A549 (cell line): ENCODE data around the gene ITGBL1. TPM values are rescaled to one million over a fixed set of nuclear protein-coding genes. Genes with fewer than 3 reads are reported as not detected.

Source experiments
- ATAC-seq, 2 experiments: fragments of 200-7000 bp in 1 of 2; fragments of >200 bp in 1 of 2; cut with Nextera tagmentation in 1 of 2; cut with Tn5 transposase in 1 of 2; 3 replicates each; pipeline versions ENCODE4 v1.8.0 to v1.9.1; 2018 to 2020; ENCODE audit warnings: mild to moderate bottlenecking in 1 of 2, moderate library complexity in 1 of 2
- CTCF ChIA-PET: fragments of 300-600 bp; sonication (Branson Sonifier 250); formaldehyde crosslinking; extraction: SDS; loops from one replicate; lab custom pipeline; 2021; ENCODE audit warnings: antibody characterized with exemption, inconsistent platforms; lab: Yijun Ruan, JAX
- POLR2A ChIA-PET: fragments of 350-600 bp; formaldehyde crosslinking; extraction: SDS; loops from one replicate; lab custom pipeline; 2021; ENCODE audit warnings: antibody characterized with exemption, inconsistent platforms; lab: Yijun Ruan, JAX
- DNase-seq, 2 experiments: peaks; one replicate each; pipeline versions ENCODE4 v3.0.0 to v3.0.0-alpha.2; 2011 to 2016; ENCODE audit warnings: low read depth in 1 of 2, low spot score in 1 of 2
- FAIRE-seq: peaks from 2 replicates; lab custom pipeline; 2011; peaks lifted over from hg19 to GRCh38; lab: Jason Lieb, UNC
- H3K27ac ChIP-seq, 2 experiments: fragments of >200 bp; sonication (Bioruptor Twin); formaldehyde crosslinking; 3 replicates each; pipeline ENCODE4 v1.5.1; 2016 to 2017
- H3K4me1 ChIP-seq: fragments of >200 bp; sonication (Bioruptor Twin); formaldehyde crosslinking; 3 replicates; pipeline ENCODE4 v1.6.1; 2016
- H3K4me2 ChIP-seq: fragments of >200 bp; sonication (Bioruptor Twin); formaldehyde crosslinking; 3 replicates; pipeline ENCODE4 v1.6.1; 2016
- H3K4me3 ChIP-seq: fragments of >200 bp; sonication (Bioruptor Twin); formaldehyde crosslinking; 3 replicates; pipeline ENCODE4 v1.5.1; 2016
- H3K9me3 ChIP-seq: fragments of >200 bp; sonication (Bioruptor Twin); formaldehyde crosslinking; 3 replicates; pipeline ENCODE4 v1.6.1; 2016
- BHLHE40 ChIP-seq: IDR thresholded peaks from 2 replicates; pipeline ENCODE4 v1.6.1; 2012; ENCODE audit warnings: low read depth, low read length, inconsistent platforms
- CBX2 ChIP-seq: fragments of 200-600 bp; sonication (generic); IDR thresholded peaks from 2 replicates; pipeline ENCODE4 v1.6.1; 2016; ENCODE audit warnings: low read depth, mild to moderate bottlenecking, borderline replicate concordance
- CBX8 ChIP-seq: fragments of 200-600 bp; sonication (generic); IDR thresholded peaks from 2 replicates; pipeline ENCODE4 v1.6.1; 2016
- CEBPB ChIP-seq, 2 experiments: fragments of >200 bp in 1 of 2; sonication (Bioruptor Twin) in 1 of 2; formaldehyde crosslinking in 1 of 2; IDR thresholded peaks; 2 replicates each; pipeline ENCODE4 v1.6.1; 2012 to 2016
- CHD4 ChIP-seq: fragments of 200-600 bp; sonication (generic); IDR thresholded peaks from 2 replicates; pipeline ENCODE4 v1.6.1; 2016; ENCODE audit warnings: antibody characterized with exemption, mild to moderate bottlenecking, borderline replicate concordance
- EHF ChIP-seq: fragments of 250-450 bp; sonication (Bioruptor Pico); IDR thresholded peaks from 2 replicates; pipeline ENCODE4 v1.5.0; 2020; ENCODE audit warnings: mild to moderate bottlenecking
- EP300 ChIP-seq, 2 experiments: fragments of >200 bp; sonication (Bioruptor Twin); formaldehyde crosslinking; IDR thresholded peaks; 2 replicates in 1 of 2; 3 replicates in 1 of 2; pipeline ENCODE4 v1.6.1; 2016 to 2017
- ESRRA ChIP-seq: fragments of 150-350 bp; IDR thresholded peaks from 2 replicates; pipeline ENCODE4 v1.6.1; 2014; ENCODE audit warnings: mild to moderate bottlenecking, low read length, borderline replicate concordance
- FOSL2 ChIP-seq, 2 experiments: fragments of 450-650 bp in 1 of 2; fragments of >200 bp in 1 of 2; sonication (Bioruptor Twin) in 1 of 2; formaldehyde crosslinking; IDR thresholded peaks; 2 replicates each; pipeline versions ENCODE4 v1.5.0 to v1.6.1; 2016 to 2020; ENCODE audit warnings: mild to moderate bottlenecking in 1 of 2, moderate library complexity in 1 of 2
- GATA3 ChIP-seq: IDR thresholded peaks from 2 replicates; pipeline ENCODE4 v1.6.1; 2012; ENCODE audit warnings: borderline replicate concordance
- HDAC2 ChIP-seq: fragments of 200-600 bp; sonication (generic); IDR thresholded peaks from 2 replicates; pipeline ENCODE4 v1.6.1; 2016
- HOXA7 ChIP-seq: fragments of 250-450 bp; sonication (Bioruptor Pico); IDR thresholded peaks from 2 replicates; pipeline ENCODE4 v1.5.0; 2020; ENCODE audit warnings: mild to moderate bottlenecking, moderate library complexity
- HOXB13 ChIP-seq: fragments of 250-450 bp; sonication (Bioruptor Pico); IDR thresholded peaks from 2 replicates; pipeline ENCODE4 v1.5.0; 2020; ENCODE audit warnings: low read depth, mild to moderate bottlenecking, moderate library complexity
- JUN ChIP-seq, 2 experiments: fragments of >200 bp; sonication (Bioruptor Twin); formaldehyde crosslinking; IDR thresholded peaks; 2 replicates in 1 of 2; 3 replicates in 1 of 2; pipeline ENCODE4 v1.6.1; 2016 to 2017
- JUNB ChIP-seq: fragments of >200 bp; sonication (Bioruptor Twin); formaldehyde crosslinking; IDR thresholded peaks from 2 replicates; pipeline ENCODE4 v1.6.1; 2016
- KDM5A ChIP-seq: fragments of 200-600 bp; sonication (generic); IDR thresholded peaks from 2 replicates; pipeline ENCODE4 v1.6.1; 2016; ENCODE audit warnings: antibody characterized with exemption, mild to moderate bottlenecking
- MAZ ChIP-seq: fragments of 150-350 bp; IDR thresholded peaks from 2 replicates; pipeline ENCODE4 v1.6.1; 2014; ENCODE audit warnings: antibody characterized with exemption, low read depth, low read length, borderline replicate concordance
- MYC ChIP-seq: IDR thresholded peaks from 2 replicates; pipeline ENCODE4 v1.6.1; 2012; ENCODE audit warnings: mild to moderate bottlenecking, inconsistent platforms, low read length, improper control_type of control experiment, borderline replicate concordance
- NFE2L2 ChIP-seq: fragments of 150-350 bp; conservative IDR thresholded peaks from 2 replicates; pipeline ENCODE4 v1.6.1; 2014; ENCODE audit warnings: low read length
- POLR2A ChIP-seq: IDR thresholded peaks from 2 replicates; pipeline ENCODE4 v1.6.1; 2012; ENCODE audit warnings: mild to moderate bottlenecking, low read length
- RAD21 ChIP-seq, 2 experiments: fragments of >200 bp in 1 of 2; sonication (Bioruptor Twin) in 1 of 2; formaldehyde crosslinking in 1 of 2; IDR thresholded peaks in 1 of 2; conservative IDR thresholded peaks in 1 of 2; 2 replicates in 1 of 2; 3 replicates in 1 of 2; pipeline ENCODE4 v1.6.1; 2012 to 2018; ENCODE audit warnings: inconsistent platforms in 1 of 2
- RARB ChIP-seq: fragments of 250-450 bp; sonication (Bioruptor Pico); IDR thresholded peaks from 2 replicates; pipeline ENCODE4 v1.8.0; 2021; ENCODE audit warnings: mild to moderate bottlenecking, moderate library complexity
- SMC3 ChIP-seq: fragments of >200 bp; sonication (Bioruptor Twin); formaldehyde crosslinking; IDR thresholded peaks from 3 replicates; pipeline ENCODE4 v1.6.1; 2018; ENCODE audit warnings: inconsistent platforms
- TFCP2L1 ChIP-seq: fragments of 250-450 bp; sonication (Bioruptor Pico); IDR thresholded peaks from 2 replicates; pipeline ENCODE4 v1.5.0; 2021; ENCODE audit warnings: mild to moderate bottlenecking
- ZC3H11A ChIP-seq: fragments of 450-650 bp; IDR thresholded peaks from 2 replicates; pipeline ENCODE4 v1.6.1; 2014; ENCODE audit warnings: antibody characterized with exemption, mild to moderate bottlenecking
- ZFP36 ChIP-seq: fragments of 450-650 bp; IDR thresholded peaks from 2 replicates; pipeline ENCODE4 v1.6.1; 2014; ENCODE audit warnings: borderline replicate concordance; ENCODE audit not compliant: partially characterized antibody
- WGBS: methylation state at CpG from one replicate; pipeline ENCODE4 v1.1.6; 2017; ENCODE audit errors: missing lambda C conversion rate; 5-methylcytosine and 5-hydroxymethylcytosine counted together
- polyA plus RNA-seq, 4 experiments: library from polyadenylated mRNA; depleted of rRNA in 3 of 4; stranded (reverse); fragments of >200 nt; fragmentation: RNase III in 1 of 4; extraction: RNeasy Plus Mini Kit Qiagen cat#74134 plus additional on column Dnase treatment in 1 of 4; gene quantifications; 2 replicates in 3 of 4; 3 replicates in 1 of 4; pipeline ENCODE4 v1.2.3, GENCODE V29; 2011 to 2017
- TF ChIP-seq, protein P1 (sequence below): fragments of 150-350 bp; IDR thresholded peaks from 2 replicates; pipeline ENCODE4 v1.6.1; 2014; ENCODE audit warnings: low read depth, mild to moderate bottlenecking, low read length
- TF ChIP-seq, protein P2 (sequence below): fragments of 250-450 bp; sonication (Bioruptor Pico); IDR thresholded peaks from 2 replicates; pipeline ENCODE4 v1.5.0; 2020; ENCODE audit warnings: low read depth, mild to moderate bottlenecking, moderate library complexity
- TF ChIP-seq, protein P3 (sequence below): fragments of >200 bp; sonication (Bioruptor Twin); formaldehyde crosslinking; IDR thresholded peaks from 3 replicates; pipeline ENCODE4 v1.5.1; 2016
- TF ChIP-seq, protein P4 (sequence below): fragments of 250-450 bp; sonication (Bioruptor Pico); IDR thresholded peaks from 2 replicates; pipeline ENCODE4 v1.5.0; 2021; ENCODE audit warnings: mild to moderate bottlenecking, moderate library complexity, borderline replicate concordance
- TF ChIP-seq, protein P5 (sequence below): fragments of >200 bp; sonication (Bioruptor Twin); formaldehyde crosslinking; IDR thresholded peaks from 2 replicates; pipeline ENCODE4 v1.6.1; 2016

The ITGBL1 gene
- polyA plus RNA-seq, 2 of the 4 experiments (the other 2 are of a cell fraction): 0.40 to 1.3 TPM

DNA sequence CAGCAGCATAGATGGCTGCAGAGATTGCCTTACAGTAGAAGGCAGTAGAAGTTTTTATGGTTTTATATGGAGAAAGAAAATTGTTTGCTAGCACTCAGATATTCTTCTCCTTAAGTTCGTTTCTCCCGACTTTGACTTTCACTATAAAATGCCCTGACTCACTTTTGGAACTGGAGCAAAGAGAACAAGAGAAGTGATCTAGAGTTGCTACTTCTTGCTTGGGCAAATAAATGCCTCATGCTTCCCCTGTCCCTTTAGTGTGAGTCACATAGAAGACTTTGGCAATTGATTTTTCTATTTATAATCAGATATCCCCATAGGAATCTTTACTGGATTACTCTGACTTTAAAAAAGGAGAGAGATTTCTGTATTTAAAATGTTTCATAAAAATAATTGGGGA is 46.9 kb downstream of the ITGBL1 start:
- no peaks in the 10 kb centered on the region for H3K4me1 ChIP-seq
- H3K4me3 ChIP-seq: no peak overlapping the region
- TF ChIP-seq ZFP36 (no peak), TFCP2L1 (CRISPR knock-in tag) (no peak), GATA3 (no peak), RARB (no peak), CBX2 (no peak), JUN (IDR thresholded peaks at IDR 0.05) (no peak), ZC3H11A (no peak), RAD21 (conservative IDR thresholded peaks at IDR 0.05 in 1 of 2, IDR thresholded peaks at IDR 0.05 in 1 of 2) (no peak), MYC (no peak), ESRRA (no peak), SMC3 (no peak), JUNB (no peak), BHLHE40 (no peak), HOXA7 (CRISPR knock-in tag) (no peak), POLR2A (no peak)
- TF ChIP-seq, protein P1, sequence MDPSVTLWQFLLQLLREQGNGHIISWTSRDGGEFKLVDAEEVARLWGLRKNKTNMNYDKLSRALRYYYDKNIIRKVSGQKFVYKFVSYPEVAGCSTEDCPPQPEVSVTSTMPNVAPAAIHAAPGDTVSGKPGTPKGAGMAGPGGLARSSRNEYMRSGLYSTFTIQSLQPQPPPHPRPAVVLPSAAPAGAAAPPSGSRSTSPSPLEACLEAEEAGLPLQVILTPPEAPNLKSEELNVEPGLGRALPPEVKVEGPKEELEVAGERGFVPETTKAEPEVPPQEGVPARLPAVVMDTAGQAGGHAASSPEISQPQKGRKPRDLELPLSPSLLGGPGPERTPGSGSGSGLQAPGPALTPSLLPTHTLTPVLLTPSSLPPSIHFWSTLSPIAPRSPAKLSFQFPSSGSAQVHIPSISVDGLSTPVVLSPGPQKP: no peak
- TF ChIP-seq, protein P2, sequence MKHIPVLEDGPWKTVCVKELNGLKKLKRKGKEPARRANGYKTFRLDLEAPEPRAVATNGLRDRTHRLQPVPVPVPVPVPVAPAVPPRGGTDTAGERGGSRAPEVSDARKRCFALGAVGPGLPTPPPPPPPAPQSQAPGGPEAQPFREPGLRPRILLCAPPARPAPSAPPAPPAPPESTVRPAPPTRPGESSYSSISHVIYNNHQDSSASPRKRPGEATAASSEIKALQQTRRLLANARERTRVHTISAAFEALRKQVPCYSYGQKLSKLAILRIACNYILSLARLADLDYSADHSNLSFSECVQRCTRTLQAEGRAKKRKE (CRISPR knock-in tag): no peak
- TF ChIP-seq, protein P3, sequence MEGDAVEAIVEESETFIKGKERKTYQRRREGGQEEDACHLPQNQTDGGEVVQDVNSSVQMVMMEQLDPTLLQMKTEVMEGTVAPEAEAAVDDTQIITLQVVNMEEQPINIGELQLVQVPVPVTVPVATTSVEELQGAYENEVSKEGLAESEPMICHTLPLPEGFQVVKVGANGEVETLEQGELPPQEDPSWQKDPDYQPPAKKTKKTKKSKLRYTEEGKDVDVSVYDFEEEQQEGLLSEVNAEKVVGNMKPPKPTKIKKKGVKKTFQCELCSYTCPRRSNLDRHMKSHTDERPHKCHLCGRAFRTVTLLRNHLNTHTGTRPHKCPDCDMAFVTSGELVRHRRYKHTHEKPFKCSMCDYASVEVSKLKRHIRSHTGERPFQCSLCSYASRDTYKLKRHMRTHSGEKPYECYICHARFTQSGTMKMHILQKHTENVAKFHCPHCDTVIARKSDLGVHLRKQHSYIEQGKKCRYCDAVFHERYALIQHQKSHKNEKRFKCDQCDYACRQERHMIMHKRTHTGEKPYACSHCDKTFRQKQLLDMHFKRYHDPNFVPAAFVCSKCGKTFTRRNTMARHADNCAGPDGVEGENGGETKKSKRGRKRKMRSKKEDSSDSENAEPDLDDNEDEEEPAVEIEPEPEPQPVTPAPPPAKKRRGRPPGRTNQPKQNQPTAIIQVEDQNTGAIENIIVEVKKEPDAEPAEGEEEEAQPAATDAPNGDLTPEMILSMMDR: no peak
- ATAC-seq: no peak
- H3K27ac ChIP-seq: no peak overlapping the region
- H3K9me3 ChIP-seq: no peaks in the 10 kb centered on the region
- no peak for DNase-seq
- no peak for FAIRE-seq
- ChIA-PET POLR2A (no interaction called here), CTCF (no interaction called here)
- WGBS: 23% methylated on average over 2 of the region's 2 CpGs
- H3K4me2 ChIP-seq: no peak overlapping the region

DNA sequence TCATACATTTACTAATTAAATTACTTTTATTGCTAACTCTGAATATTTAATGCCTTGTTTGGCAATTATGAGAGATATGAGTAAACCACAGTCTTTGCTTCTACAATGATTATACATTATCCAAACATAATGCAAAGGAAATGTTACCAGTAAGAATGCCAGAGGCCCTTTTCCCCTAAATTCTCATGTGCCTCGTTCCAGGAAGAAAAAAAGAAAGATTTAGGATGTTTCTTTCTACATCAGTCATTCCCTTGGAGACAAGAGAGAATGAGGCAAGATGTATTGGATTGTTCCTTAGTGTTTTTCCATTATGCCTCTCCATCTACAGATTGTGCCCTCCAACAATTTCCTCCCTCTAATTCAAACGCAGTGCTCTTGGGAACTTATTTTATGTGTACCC is 50.1 kb downstream of the ITGBL1 start:
- CTCF ChIA-PET: no interaction called here
- no peak overlapping the region for H3K4me2 ChIP-seq
- no peak for DNase-seq

More for the DNA sequence above, 50.1 kb downstream of the ITGBL1 start:
- ATAC-seq: no peak
- POLR2A ChIA-PET: no interaction called here
- WGBS: 39% methylated on average over 2 of the region's 2 CpGs
- no peak overlapping the region for H3K4me3 ChIP-seq
- FAIRE-seq: no peak
- H3K27ac ChIP-seq: no peak overlapping the region
- H3K4me1 ChIP-seq: no peaks in the 10 kb centered on the region
- H3K9me3 ChIP-seq: no peaks in the 10 kb centered on the region
- TF ChIP-seq CBX8 (no peak), NFE2L2 (no peak), EP300 (IDR thresholded peaks at IDR 0.05) (no peak), BHLHE40 (no peak), POLR2A (no peak), EHF (CRISPR knock-in tag) (no peak), CEBPB (IDR thresholded peaks at IDR 0.05) (no peak), TFCP2L1 (CRISPR knock-in tag) (no peak), KDM5A (no peak), RAD21 (conservative IDR thresholded peaks at IDR 0.05 in 1 of 2, IDR thresholded peaks at IDR 0.05 in 1 of 2) (no peak), CHD4 (no peak), HDAC2 (no peak), MAZ (no peak), FOSL2 (IDR thresholded peaks at IDR 0.05) (no peak), FOSL2 (CRISPR knock-in tag; IDR thresholded peaks at IDR 0.05) (no peak), HOXB13 (no peak)
- TF ChIP-seq, protein P4, sequence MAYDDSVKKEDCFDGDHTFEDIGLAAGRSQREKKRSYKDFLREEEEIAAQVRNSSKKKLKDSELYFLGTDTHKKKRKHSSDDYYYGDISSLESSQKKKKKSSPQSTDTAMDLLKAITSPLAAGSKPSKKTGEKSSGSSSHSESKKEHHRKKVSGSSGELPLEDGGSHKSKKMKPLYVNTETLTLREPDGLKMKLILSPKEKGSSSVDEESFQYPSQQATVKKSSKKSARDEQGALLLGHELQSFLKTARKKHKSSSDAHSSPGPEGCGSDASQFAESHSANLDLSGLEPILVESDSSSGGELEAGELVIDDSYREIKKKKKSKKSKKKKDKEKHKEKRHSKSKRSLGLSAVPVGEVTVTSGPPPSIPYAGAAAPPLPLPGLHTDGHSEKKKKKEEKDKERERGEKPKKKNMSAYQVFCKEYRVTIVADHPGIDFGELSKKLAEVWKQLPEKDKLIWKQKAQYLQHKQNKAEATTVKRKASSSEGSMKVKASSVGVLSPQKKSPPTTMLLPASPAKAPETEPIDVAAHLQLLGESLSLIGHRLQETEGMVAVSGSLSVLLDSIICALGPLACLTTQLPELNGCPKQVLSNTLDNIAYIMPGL (CRISPR knock-in tag): no peak
- TF ChIP-seq, protein P5, sequence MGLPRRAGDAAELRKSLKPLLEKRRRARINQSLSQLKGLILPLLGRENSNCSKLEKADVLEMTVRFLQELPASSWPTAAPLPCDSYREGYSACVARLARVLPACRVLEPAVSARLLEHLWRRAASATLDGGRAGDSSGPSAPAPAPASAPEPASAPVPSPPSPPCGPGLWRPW: no peak
- TF ChIP-seq, protein P1: no peak
